Measurements from ENCODE around the gene EPYC. TPM values are rescaled to one million over a fixed set of nuclear protein-coding genes. Genes with fewer than 3 reads are reported as not detected.

The EPYC gene
- total and polyA plus RNA-seq, 2 donors (not counting 1 experiment from before 2014, with no cell fraction given) = not detected

DNA sequence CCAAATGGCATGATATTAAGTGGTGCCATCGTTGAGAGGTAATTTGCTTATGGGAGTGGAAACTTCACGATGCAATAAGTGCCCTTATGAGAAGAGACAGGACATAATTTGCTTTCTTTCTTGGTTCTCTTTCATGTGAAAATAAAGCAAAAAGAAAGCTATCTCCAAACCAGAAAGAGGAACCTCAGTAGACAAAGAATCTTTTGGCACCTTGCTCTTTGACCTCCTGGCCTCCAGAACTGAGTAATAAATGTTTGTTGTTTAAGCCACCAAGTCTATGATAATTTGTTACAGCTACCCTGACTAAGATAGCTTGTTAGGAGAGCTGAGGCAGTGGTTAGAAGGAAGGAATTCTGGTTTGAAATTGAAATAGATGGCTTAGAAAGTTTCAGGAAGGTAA lies 89.4 kb downstream of the EPYC start:
- Histone ChIP-seq H3K79me2 (ENCODE audit: control insufficient read depth, insufficient read depth, low read length) (no peaks in the 10 kb centered on the region), H3K4me3 (ENCODE audit: control extremely low read depth in 1 of 5, extremely low read depth in 1 of 5, insufficient read depth in 1 of 5, low read depth in 2 of 5, low read length in 4 of 5) (no peak overlapping the region), H3K27me3 (replicated peaks in 1 of 4; ENCODE audit: control extremely low read depth in 1 of 4, control insufficient read depth in 3 of 4, insufficient read depth in 4 of 4, low read length in 3 of 4) (no peaks in the 10 kb centered on the region), H2AFZ (ENCODE audit: insufficient read depth, low read depth, low read length, poor library complexity, severe bottlenecking) (no peak overlapping the region), H3K36me3 (replicated peaks in 1 of 2; ENCODE audit: control extremely low read depth in 1 of 2, control insufficient read depth in 1 of 2, extremely low read depth in 1 of 2, insufficient read depth in 2 of 2, low read length in 1 of 2) (no peaks in the 10 kb centered on the region), H3K27ac (ENCODE audit: low read length in 2 of 2) (no peak overlapping the region), H3K4me1 (ENCODE audit: control insufficient read depth in 2 of 2, insufficient read depth in 2 of 2, low read length in 2 of 2) (no peaks in the 10 kb centered on the region), H4K20me1 (ENCODE audit: control insufficient read depth, insufficient read depth, low read length, poor library complexity, severe bottlenecking) (no peaks in the 10 kb centered on the region), H3K4me2 (replicated peaks; ENCODE audit: low read depth, low read length, poor library complexity, severe bottlenecking) (no peak overlapping the region), H3K9ac (ENCODE audit: low read length) (no peak overlapping the region), H3K9me3 (ENCODE audit: control extremely low read depth in 1 of 3, control insufficient read depth in 2 of 3, insufficient read depth in 1 of 3, low read length in 2 of 3) (peaks cover 0 to 7% (median 0%) of the 10 kb centered on the region in 3 donors)
- WGBS (ENCODE audit: insufficient coverage) = no CpG with 5 or more reads among the region's 2 CpGs
- TF ChIP-seq CTCF (IDR thresholded peaks at IDR 0.05) (no peak), EZH2 (IDR thresholded peaks at IDR 0.05; ENCODE audit: borderline replicate concordance, insufficient read depth, low read depth, low read length, poor library complexity, severe bottlenecking) (no peak)
- CTCF ChIA-PET = interaction anchor here (1.0 kb wide), 1 partner anchor 10 kb away, joined by 4 read pairs; no protein-coding TSS in a partner anchor
- no peak for ATAC-seq (ENCODE audit: low read depth)
- intact Hi-C loops (cut with micrococcal nuclease) = no loop called here
- no peaks in the 10 kb centered on the region for H3K4me1 Mint-ChIP-seq
- H3K27me3 Mint-ChIP-seq = peaks cover 4% of the 10 kb centered on the region
- POLR2A ChIA-PET = no interaction called here
- no peaks in the 10 kb centered on the region for H3K9me3 Mint-ChIP-seq (ENCODE audit: insufficient read depth)
- no peak overlapping the region for H3K4me3 Mint-ChIP-seq
- no peak overlapping the region for H3K27ac Mint-ChIP-seq
- no peak for DNase-seq

Other genes starting within 250 kb of the EPYC start
- gene CCER1, start 49.8 kb downstream of the EPYC start, total RNA-seq = not detected in 2 replicates
- gene CCER1, start 49.8 kb downstream of the EPYC start, polyA plus RNA-seq = not detected in 2 replicates
- not detected in 2 replicates for gene KERA, start 53.1 kb upstream of the EPYC start, total RNA-seq
- not detected in 2 replicates for gene KERA, start 53.1 kb upstream of the EPYC start, polyA plus RNA-seq
- gene LUM, start 106.5 kb upstream of the EPYC start, total RNA-seq = not detected in 2 replicates
- not detected in 2 replicates for gene LUM, start 106.5 kb upstream of the EPYC start, polyA plus RNA-seq
- gene DCN, start 177.8 kb upstream of the EPYC start, total RNA-seq = not detected in 2 replicates
- gene DCN, start 177.8 kb upstream of the EPYC start, polyA plus RNA-seq = not detected in 2 replicates